SK-N-SH treated with all-trans-retinoic acid at 6 μM for 48 hours (cell line): ENCODE measurements around the gene FNDC11.

Experiments
- ATAC-seq: fragments of 200-7000 bp; cut with Tn5 transposase; 3 replicates; pipeline ENCODE4 v1.9.1; 2020; ENCODE audit warnings: mild to moderate bottlenecking, moderate library complexity
- BACH2 ChIP-seq: fragments of 250-450 bp; sonication (Bioruptor Pico); IDR thresholded peaks from 2 replicates; pipeline ENCODE4 v1.9.0; 2021; ENCODE audit warnings: mild to moderate bottlenecking, borderline replicate concordance
- CSDC2 ChIP-seq: fragments of 250-450 bp; sonication (Bioruptor Pico); IDR thresholded peaks from 2 replicates; pipeline ENCODE4 v1.5.0; 2020; ENCODE audit warnings: mild to moderate bottlenecking, moderate library complexity
- CSRNP3 ChIP-seq: fragments of 250-450 bp; sonication (Bioruptor Pico); IDR thresholded peaks from 2 replicates; pipeline ENCODE4 v1.5.1; 2021; ENCODE audit warnings: mild to moderate bottlenecking, moderate library complexity
- ESRRG ChIP-seq: fragments of 250-450 bp; sonication (Bioruptor Pico); IDR thresholded peaks from 2 replicates; pipeline ENCODE4 v1.6.1; 2021; ENCODE audit warnings: mild to moderate bottlenecking
- GLIS3 ChIP-seq: fragments of 250-450 bp; sonication (Bioruptor Pico); IDR thresholded peaks from 2 replicates; pipeline ENCODE4 v1.5.0; 2020; ENCODE audit warnings: mild to moderate bottlenecking, moderate library complexity
- ISL1 ChIP-seq: fragments of 250-450 bp; sonication (Bioruptor Pico); IDR thresholded peaks from 2 replicates; pipeline ENCODE4 v2.1.2; 2022; ENCODE audit warnings: mild to moderate bottlenecking, moderate library complexity
- OSR1 ChIP-seq: fragments of 250-450 bp; sonication (Bioruptor Pico); IDR thresholded peaks from 2 replicates; pipeline ENCODE4 v1.8.0; 2022; ENCODE audit warnings: moderate library complexity, mild to moderate bottlenecking, inconsistent platforms
- POU6F1 ChIP-seq: fragments of 250-450 bp; sonication (Bioruptor Pico); IDR thresholded peaks from 2 replicates; pipeline ENCODE4 v1.8.0; 2021; ENCODE audit warnings: low read depth, mild to moderate bottlenecking, moderate library complexity, borderline replicate concordance
- PPARA ChIP-seq: fragments of 250-450 bp; sonication (Bioruptor Pico); IDR thresholded peaks from 2 replicates; pipeline ENCODE4 v1.5.0; 2020; ENCODE audit warnings: mild to moderate bottlenecking, borderline replicate concordance
- RARB ChIP-seq: fragments of 250-450 bp; sonication (Bioruptor Pico); IDR thresholded peaks from 2 replicates; pipeline ENCODE4 v1.8.0; 2021; ENCODE audit warnings: mild to moderate bottlenecking, moderate library complexity
- SNAI2 ChIP-seq: fragments of 250-450 bp; sonication (Bioruptor Pico); IDR thresholded peaks from 2 replicates; pipeline ENCODE4 v1.5.0; 2020; ENCODE audit warnings: mild to moderate bottlenecking, moderate library complexity
- TCF4 ChIP-seq: fragments of 250-450 bp; sonication (Bioruptor Pico); IDR thresholded peaks from 2 replicates; pipeline ENCODE4 v1.8.0; 2021; ENCODE audit warnings: mild to moderate bottlenecking, moderate library complexity, borderline replicate concordance
- ZC3H10 ChIP-seq: fragments of 250-450 bp; sonication (Bioruptor Pico); IDR thresholded peaks from 2 replicates; pipeline ENCODE4 v1.5.1; 2021; ENCODE audit warnings: mild to moderate bottlenecking, moderate library complexity
- ZFP3 ChIP-seq: fragments of 250-450 bp; sonication (Bioruptor Pico); IDR thresholded peaks from 2 replicates; pipeline ENCODE4 v1.5.0; 2020; ENCODE audit warnings: mild to moderate bottlenecking, moderate library complexity
- ZFP30 ChIP-seq: fragments of 450-650 bp; formaldehyde crosslinking; IDR thresholded peaks from 2 replicates; pipeline ENCODE4 v1.5.0; 2022; ENCODE audit warnings: mild to moderate bottlenecking, moderate library complexity
- ZNF565 ChIP-seq: fragments of 450-650 bp; formaldehyde crosslinking; conservative IDR thresholded peaks from 2 replicates; pipeline ENCODE4 v1.5.0; 2020; ENCODE audit warnings: low read depth, mild to moderate bottlenecking, moderate library complexity
- ZNF70 ChIP-seq: fragments of 450-650 bp; formaldehyde crosslinking; IDR thresholded peaks from 2 replicates; pipeline ENCODE4 v1.5.0; 2020; ENCODE audit warnings: mild to moderate bottlenecking, moderate library complexity
- ZNF8 ChIP-seq: fragments of 450-650 bp; formaldehyde crosslinking; IDR thresholded peaks from 2 replicates; pipeline ENCODE4 v1.5.0; 2020; ENCODE audit warnings: mild to moderate bottlenecking, moderate library complexity
- TF ChIP-seq, protein P1 (sequence below): fragments of 250-450 bp; sonication (Bioruptor Pico); IDR thresholded peaks from 2 replicates; pipeline ENCODE4 v1.8.0; 2020; ENCODE audit warnings: mild to moderate bottlenecking, moderate library complexity, borderline replicate concordance

The FNDC11 gene

GRCh38 chr20:63566395-63567135 lies 12.6 kb downstream of the FNDC11 start:
- TF ChIP-seq ISL1 = no peak
- TF ChIP-seq TCF4 (CRISPR knock-in tag) = no peak
- TF ChIP-seq RARB (CRISPR knock-in tag) = no peak
- no peak for ATAC-seq

- no peak for ATAC-seq
- TF ChIP-seq ZNF8 (CRISPR knock-in tag) = no peak
- TF ChIP-seq OSR1 (CRISPR knock-in tag) = no peak
- no peak for TF ChIP-seq TCF4 (CRISPR knock-in tag)
- TF ChIP-seq ZC3H10 (CRISPR knock-in tag) = no peak
Observed at GRCh38 chr20:63567136-63567385, 13.1 kb downstream of the FNDC11 start.

DNA sequence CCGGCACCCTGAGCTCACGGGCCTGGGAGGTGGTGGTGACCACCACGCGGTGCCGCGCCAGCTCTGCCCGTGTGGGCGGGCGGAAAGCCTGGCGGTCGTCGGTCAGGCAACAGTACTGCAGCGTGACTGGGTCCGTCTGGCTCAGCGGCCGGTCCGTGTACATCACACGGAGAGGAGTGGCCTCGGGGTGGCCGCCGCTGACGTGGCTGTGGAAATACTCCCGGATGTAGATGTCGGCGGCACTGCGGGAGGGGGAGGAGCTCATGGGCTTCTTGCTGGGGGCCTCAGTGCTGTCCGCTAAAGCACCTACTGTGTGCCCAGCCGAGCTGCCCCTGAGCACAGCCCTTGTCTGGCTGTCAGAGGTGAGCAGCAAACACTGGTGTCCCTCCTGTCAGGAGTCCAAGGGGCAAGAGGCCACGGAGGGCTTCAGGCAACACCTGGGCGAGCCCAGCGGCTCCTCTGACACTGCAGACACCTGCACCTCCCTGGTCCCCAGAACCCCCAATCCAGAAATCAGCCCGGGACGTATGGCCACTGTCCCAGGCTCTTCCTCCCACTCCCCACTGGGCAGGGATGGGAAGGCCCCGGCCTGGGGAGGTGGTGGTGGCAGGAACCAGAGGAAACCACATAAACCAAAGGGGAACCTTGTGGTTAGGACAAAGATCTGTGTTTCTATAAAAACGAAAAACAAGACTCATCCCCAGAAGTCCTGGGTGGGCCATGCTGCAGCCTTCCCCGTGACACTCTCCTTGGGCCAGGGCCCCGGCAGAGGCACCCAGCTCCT lies 13.6 kb downstream of the FNDC11 start:
- TF ChIP-seq ZFP3 = no peak
- TF ChIP-seq TCF4 (CRISPR knock-in tag) = no peak
- no peak for TF ChIP-seq ZFP30
- TF ChIP-seq CSRNP3 (CRISPR knock-in tag) = no peak
- no peak for TF ChIP-seq ZNF70 (CRISPR knock-in tag)
- no peak for TF ChIP-seq OSR1 (CRISPR knock-in tag)
- TF ChIP-seq RARB (CRISPR knock-in tag) = no peak
- no peak for TF ChIP-seq GLIS3 (CRISPR knock-in tag)
- no peak for TF ChIP-seq ESRRG
- TF ChIP-seq PPARA (CRISPR knock-in tag) = no peak
- TF ChIP-seq ZNF565 = no peak
- no peak for TF ChIP-seq POU6F1 (CRISPR knock-in tag)
- TF ChIP-seq ZC3H10 (CRISPR knock-in tag) = no peak
- ATAC-seq = no peak

- ATAC-seq = no peak
- no peak for TF ChIP-seq SNAI2 (CRISPR knock-in tag)
- TF ChIP-seq ZNF565 = no peak
- no peak for TF ChIP-seq ZFP30
- no peak for TF ChIP-seq POU6F1 (CRISPR knock-in tag)
- no peak for TF ChIP-seq GLIS3 (CRISPR knock-in tag)
- no peak for TF ChIP-seq ZNF70 (CRISPR knock-in tag)
- TF ChIP-seq CSDC2 (CRISPR knock-in tag) = no peak
- no peak for TF ChIP-seq ISL1
- TF ChIP-seq RARB (CRISPR knock-in tag) = no peak
- TF ChIP-seq, protein P1, sequence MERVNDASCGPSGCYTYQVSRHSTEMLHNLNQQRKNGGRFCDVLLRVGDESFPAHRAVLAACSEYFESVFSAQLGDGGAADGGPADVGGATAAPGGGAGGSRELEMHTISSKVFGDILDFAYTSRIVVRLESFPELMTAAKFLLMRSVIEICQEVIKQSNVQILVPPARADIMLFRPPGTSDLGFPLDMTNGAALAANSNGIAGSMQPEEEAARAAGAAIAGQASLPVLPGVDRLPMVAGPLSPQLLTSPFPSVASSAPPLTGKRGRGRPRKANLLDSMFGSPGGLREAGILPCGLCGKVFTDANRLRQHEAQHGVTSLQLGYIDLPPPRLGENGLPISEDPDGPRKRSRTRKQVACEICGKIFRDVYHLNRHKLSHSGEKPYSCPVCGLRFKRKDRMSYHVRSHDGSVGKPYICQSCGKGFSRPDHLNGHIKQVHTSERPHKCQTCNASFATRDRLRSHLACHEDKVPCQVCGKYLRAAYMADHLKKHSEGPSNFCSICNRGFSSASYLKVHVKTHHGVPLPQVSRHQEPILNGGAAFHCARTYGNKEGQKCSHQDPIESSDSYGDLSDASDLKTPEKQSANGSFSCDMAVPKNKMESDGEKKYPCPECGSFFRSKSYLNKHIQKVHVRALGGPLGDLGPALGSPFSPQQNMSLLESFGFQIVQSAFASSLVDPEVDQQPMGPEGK = no peak
- TF ChIP-seq ZC3H10 (CRISPR knock-in tag) = no peak
- TF ChIP-seq TCF4 (CRISPR knock-in tag) = no peak
- no peak for TF ChIP-seq OSR1 (CRISPR knock-in tag)
- no peak for TF ChIP-seq PPARA (CRISPR knock-in tag)
- no peak for TF ChIP-seq BACH2 (CRISPR knock-in tag)
- no peak for TF ChIP-seq ESRRG
Observed at GRCh38 chr20:63568170-63568981, 14.4 kb downstream of the FNDC11 start.
